Measurements from ENCODE around the gene SMAD7.

The SMAD7 gene

GRCh38 chr18:48914581-48915251, 36.0 kb downstream of the SMAD7 start:
- no peak for DNase-seq (ENCODE audit: low read depth)

- DNase-seq (ENCODE audit: low read depth): no peak
These were observed 37.0 kb downstream of the SMAD7 start for GRCh38 chr18:48913775-48914174.

- DNase-seq (ENCODE audit: low read depth): peak; percentile 30
These were observed 37.6 kb downstream of the SMAD7 start for GRCh38 chr18:48913201-48913600.

GRCh38 chr18:48910972-48911545, 39.7 kb downstream of the SMAD7 start:
- no peak for DNase-seq (ENCODE audit: low read depth)

- no peak for DNase-seq (ENCODE audit: low read depth)
These were observed 41.0 kb downstream of the SMAD7 start for GRCh38 chr18:48909721-48910120.

DNA sequence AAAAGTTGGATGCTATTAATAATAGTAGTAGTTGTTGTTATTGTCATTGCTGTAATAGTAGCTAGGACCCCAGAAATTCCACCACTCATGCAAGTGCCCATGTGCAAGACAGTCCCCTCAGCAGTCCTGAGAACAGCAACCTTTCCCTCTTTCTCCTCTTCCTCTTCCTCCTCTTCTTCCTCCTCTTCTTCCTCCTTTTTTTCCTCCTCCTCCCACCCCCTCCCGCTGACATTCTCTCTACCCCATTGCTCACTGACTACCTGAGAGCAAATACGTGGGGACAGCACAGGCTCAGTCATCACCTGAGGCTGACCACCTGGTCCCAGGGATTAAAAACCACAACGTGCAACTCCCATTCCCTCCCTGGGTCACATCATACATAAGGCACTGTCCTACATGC, 41.8 kb downstream of the SMAD7 start:
- DNase-seq (ENCODE audit: low read depth): no peak

GRCh38 chr18:48905513-48905912, 45.3 kb downstream of the SMAD7 start:
- DNase-seq (ENCODE audit: low read depth): no peak

DNA sequence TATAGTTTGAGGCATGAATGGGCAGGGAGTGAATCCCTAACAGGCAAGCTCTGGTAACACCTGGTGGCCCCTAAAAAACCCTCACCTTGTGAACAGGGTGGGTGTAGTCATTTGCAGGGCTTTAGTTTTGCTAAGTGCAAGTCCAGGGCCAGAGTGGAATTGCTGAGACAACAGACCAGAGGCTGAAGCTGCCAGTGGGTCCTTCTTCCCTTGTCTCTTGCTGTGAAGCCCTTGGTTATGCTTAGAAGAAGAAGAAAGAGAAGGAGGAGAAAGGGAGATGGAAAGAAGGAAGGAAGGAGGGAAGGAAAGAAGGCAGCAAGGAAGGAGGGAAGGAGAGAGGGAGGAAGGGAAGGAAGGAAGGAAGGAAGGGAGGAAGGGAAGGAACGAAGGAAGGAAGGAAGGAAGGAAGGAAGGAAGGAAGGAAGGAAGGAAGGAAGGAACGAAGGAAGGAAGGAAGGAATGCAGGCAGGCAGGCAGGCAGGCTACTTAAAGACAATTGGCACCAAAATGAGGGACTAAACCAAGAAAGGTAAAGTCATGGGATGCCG, 45.8 kb downstream of the SMAD7 start:
- no peak for DNase-seq (ENCODE audit: low read depth)

GRCh38 chr18:48904091-48904490, 46.7 kb downstream of the SMAD7 start:
- DNase-seq (ENCODE audit: low read depth): no peak

- DNase-seq (ENCODE audit: low read depth): no peak
These were observed 47.7 kb downstream of the SMAD7 start for GRCh38 chr18:48902856-48903601.

GRCh38 chr18:48902023-48902855, 48.5 kb downstream of the SMAD7 start:
- DNase-seq (ENCODE audit: low read depth): no peak

DNA sequence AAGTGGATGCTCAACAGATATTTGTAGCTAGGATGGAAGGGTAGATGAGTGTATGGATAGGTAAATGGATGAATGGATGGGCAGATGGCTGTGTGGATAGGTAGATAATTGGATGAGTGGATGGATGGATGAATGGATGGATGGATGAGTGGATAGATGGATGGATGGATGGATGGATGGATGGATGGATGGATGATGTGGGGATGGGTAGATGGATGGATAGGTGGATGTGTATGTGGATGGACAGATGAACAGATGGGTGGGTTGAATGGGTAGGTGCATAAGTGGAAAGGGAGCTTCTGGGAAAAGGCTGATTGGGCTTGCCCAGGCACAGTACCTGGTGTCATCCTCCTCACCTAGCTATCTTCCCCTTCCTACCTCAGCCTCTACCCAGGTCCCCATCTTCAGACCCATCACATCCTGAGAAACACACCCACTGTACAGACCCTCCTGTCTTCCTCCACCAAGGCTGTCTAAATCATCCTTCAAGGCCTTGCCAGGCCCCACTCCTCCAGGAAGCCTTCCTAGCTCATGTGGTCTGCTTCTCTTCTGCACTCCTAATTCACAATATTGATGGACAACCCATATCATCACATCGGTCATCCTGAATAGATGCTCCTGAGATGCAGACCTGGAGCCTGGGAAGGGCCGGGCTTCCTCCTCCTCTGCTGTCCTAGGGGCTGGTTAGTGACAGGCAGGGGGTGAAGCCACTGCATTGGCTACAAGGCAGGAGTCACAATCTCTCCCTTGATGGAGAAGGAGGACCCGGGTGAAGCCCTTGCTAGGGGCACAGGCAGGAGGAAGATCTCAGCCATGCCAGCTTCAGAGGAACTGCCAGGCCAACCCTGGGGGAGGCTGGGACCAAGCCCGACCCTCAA, 49.4 kb downstream of the SMAD7 start:
- DNase-seq (ENCODE audit: low read depth): no peak

- no peak for DNase-seq (ENCODE audit: low read depth)
These were observed 50.3 kb downstream of the SMAD7 start for GRCh38 chr18:48900469-48900868.

- no peak for DNase-seq (ENCODE audit: low read depth)
These were observed 51.1 kb downstream of the SMAD7 start for GRCh38 chr18:48899558-48900174.

DNA sequence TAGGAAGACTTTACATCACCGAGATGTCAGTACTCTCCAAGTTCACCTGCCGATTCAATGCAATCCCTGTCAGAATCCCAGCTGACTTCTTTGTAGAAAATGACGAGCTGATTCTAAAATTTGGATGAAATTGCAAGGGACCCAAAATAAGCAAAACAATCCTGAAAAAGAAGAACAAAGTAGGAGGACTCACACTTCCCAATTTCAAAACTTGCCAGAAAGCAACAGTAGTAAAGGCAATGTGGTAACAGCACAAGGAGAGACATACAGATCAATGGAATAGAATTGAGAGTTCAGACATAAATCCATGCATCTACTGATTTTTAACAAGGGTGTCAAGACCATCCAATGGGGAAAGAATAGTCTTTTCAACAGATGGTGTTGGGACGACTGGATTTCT, 52.2 kb downstream of the SMAD7 start:
- no peak for DNase-seq (ENCODE audit: low read depth)

GRCh38 chr18:48897531-48897930, 53.2 kb downstream of the SMAD7 start:
- no peak for DNase-seq (ENCODE audit: low read depth)

DNA sequence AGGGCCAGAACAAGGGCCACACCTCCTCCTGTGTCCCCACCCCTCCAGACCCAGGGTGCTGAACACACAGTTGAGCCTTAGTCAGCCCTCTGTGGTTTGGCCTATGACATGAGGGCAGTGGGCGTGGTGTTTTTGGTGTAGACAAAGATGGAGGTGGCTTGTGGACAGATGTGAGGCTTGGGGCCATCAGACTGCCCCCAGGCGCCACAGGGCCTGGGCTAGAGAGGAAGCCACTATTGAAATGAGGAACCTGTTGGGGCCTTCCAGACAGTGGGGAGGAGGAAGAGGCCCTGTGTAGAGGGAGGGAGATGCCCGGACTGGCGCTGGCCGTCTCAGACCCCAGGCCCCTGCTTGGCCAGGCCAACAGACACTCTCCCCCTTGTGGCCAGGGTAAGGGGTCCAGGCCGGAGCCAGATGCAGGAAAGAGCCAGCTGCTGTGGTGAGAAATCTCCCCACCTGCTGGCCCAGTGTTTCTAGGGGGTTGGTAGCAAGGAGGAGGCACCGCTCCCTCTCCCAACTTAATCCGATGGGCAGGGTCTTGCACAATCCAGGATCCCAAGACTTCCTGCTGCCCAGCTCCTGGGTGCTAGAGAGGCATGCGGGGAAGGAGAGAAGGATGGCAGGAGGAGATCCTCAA, 53.8 kb downstream of the SMAD7 start:
- DNase-seq (ENCODE audit: low read depth): no peak

GRCh38 chr18:48896326-48896874, 54.4 kb downstream of the SMAD7 start:
- no peak for DNase-seq (ENCODE audit: low read depth)

- no peak for DNase-seq (ENCODE audit: low read depth)
These were observed 55.9 kb downstream of the SMAD7 start for GRCh38 chr18:48894799-48895346.
